H1 (cell line): ENCODE results near the gene B4GALNT3. TPM values are rescaled to one million over a fixed set of nuclear protein-coding genes. Genes with fewer than 3 reads are reported as not detected.

ENCODE experiments used
- CTCF ChIA-PET: fragments of 300-600 bp; sonication (Branson Sonifier 250); formaldehyde crosslinking; loops from one replicate; lab custom pipeline; 2021; ENCODE audit not compliant: partially characterized antibody; lab: Charles Lee
- POLR2A ChIA-PET: fragments of 300-600 bp; sonication (Branson Sonifier 250); formaldehyde crosslinking; loops from one replicate; lab custom pipeline; 2021; ENCODE audit warnings: inconsistent platforms; ENCODE audit not compliant: partially characterized antibody; lab: Charles Lee
- DNase-seq, 2 experiments: peaks; one replicate each; pipeline versions ENCODE4 v3.0.0 to v3.0.0-alpha.2; 2010 to 2022; ENCODE audit warnings: low spot score in 2 of 2, low read depth in 1 of 2, mixed read lengths in 1 of 2
- FAIRE-seq: peaks from 2 replicates; lab custom pipeline; 2011; peaks lifted over from hg19 to GRCh38; lab: Jason Lieb, UNC
- H2AFZ ChIP-seq: 2 replicates; pipeline ENCODE4 v1.8.1; 2012; ENCODE audit warnings: low read length, inconsistent platforms
- H2AK5ac ChIP-seq: 2 replicates; pipeline ENCODE4 v1.6.1; 2013; ENCODE audit warnings: low read depth, low read length
- H2BK120ac ChIP-seq: replicated peaks from 2 replicates; pipeline ENCODE3; 2013; ENCODE audit warnings: low read depth, low read length, inconsistent platforms
- H2BK12ac ChIP-seq: 2 replicates; pipeline ENCODE4 v1.6.1; 2013; ENCODE audit warnings: low read depth, low read length
- H2BK15ac ChIP-seq: 2 replicates; pipeline ENCODE4 v1.6.1; 2013; ENCODE audit warnings: low read length
- H2BK20ac ChIP-seq: 2 replicates; pipeline ENCODE4 v1.6.1; 2013; ENCODE audit warnings: low read length
- H2BK5ac ChIP-seq: 2 replicates; pipeline ENCODE4 v1.6.1; 2013; ENCODE audit warnings: low read depth, low read length
- H3K14ac ChIP-seq: 2 replicates; pipeline ENCODE4 v1.6.1; 2013; ENCODE audit warnings: inconsistent platforms; ENCODE audit not compliant: insufficient read length
- H3K18ac ChIP-seq: 2 replicates; pipeline ENCODE4 v1.6.1; 2013; ENCODE audit warnings: low read length; ENCODE audit errors: extremely low read depth
- H3K23ac ChIP-seq: 2 replicates; pipeline ENCODE4 v1.6.1; 2013; ENCODE audit warnings: inconsistent platforms; ENCODE audit not compliant: insufficient read length
- H3K23me2 ChIP-seq: 2 replicates; pipeline ENCODE4 v1.6.1; 2013; ENCODE audit warnings: low read depth, low read length
- H3K27ac ChIP-seq: 2 replicates; pipeline ENCODE4 v1.6.1; 2011; ENCODE audit warnings: low read depth, low read length, inconsistent platforms
- H3K27me3 ChIP-seq, 4 experiments: replicated peaks in 1 of 4; 1 replicate in 1 of 4; 2 replicates in 3 of 4; pipeline versions ENCODE4 v1.6.1 to v1.8.1; 2011 to 2013; ENCODE audit warnings: low read length in 3 of 4, mild to moderate bottlenecking in 3 of 4, inconsistent platforms in 2 of 4, mixed read lengths in 2 of 4, moderate library complexity in 1 of 4; ENCODE audit not compliant: control insufficient read depth in 3 of 4, insufficient read depth in 3 of 4; ENCODE audit errors: extremely low read depth in 1 of 4
- H3K36me3 ChIP-seq, 4 experiments: 2 replicates each; pipeline versions ENCODE4 v1.6.1 to v1.8.1; 2011 to 2013; ENCODE audit warnings: mild to moderate bottlenecking in 4 of 4, low read length in 3 of 4, moderate library complexity in 2 of 4, control low read depth in 1 of 4, inconsistent platforms in 1 of 4; ENCODE audit not compliant: insufficient read depth in 4 of 4, control insufficient read depth in 2 of 4
- H3K4ac ChIP-seq: replicated peaks from 2 replicates; pipeline ENCODE3; 2013; ENCODE audit warnings: low read length, low read depth, mixed read lengths, inconsistent platforms; ENCODE audit not compliant: insufficient read length
- H3K4me1 ChIP-seq, 4 experiments: replicated peaks in 1 of 4; 1 replicate in 1 of 4; 2 replicates in 3 of 4; pipeline versions ENCODE4 v1.6.1 to v1.8.1; 2011 to 2013; ENCODE audit warnings: low read length in 3 of 4, inconsistent platforms in 2 of 4, mixed read lengths in 1 of 4; ENCODE audit not compliant: insufficient read depth in 4 of 4, control insufficient read depth in 3 of 4
- H3K4me2 ChIP-seq, 2 experiments: 2 replicates each; pipeline versions ENCODE4 v1.6.1 to v1.8.1; 2011 to 2013; ENCODE audit warnings: low read depth in 2 of 2, low read length in 2 of 2, control low read depth in 1 of 2, inconsistent platforms in 1 of 2, mild to moderate bottlenecking in 1 of 2; ENCODE audit not compliant: insufficient read depth in 1 of 2
- H3K4me3 ChIP-seq, 4 experiments: fragments of 200-600, 300-600 bp in 1 of 4; sonication (generic), shearing (Covaris generic), sonication (Bioruptor Twin) in 1 of 4; 2 replicates each; pipeline versions ENCODE4 v1.5.1 to v1.8.1; 2011 to 2016; ENCODE audit warnings: low read length in 4 of 4, low read depth in 3 of 4, control low read depth in 2 of 4, inconsistent platforms in 2 of 4, mild to moderate bottlenecking in 2 of 4, mixed read lengths in 1 of 4, moderate library complexity in 1 of 4; ENCODE audit not compliant: insufficient read depth in 2 of 4; ENCODE audit errors: extremely low read depth in 1 of 4
- H3K56ac ChIP-seq: replicated peaks from 2 replicates; pipeline ENCODE3; 2013; ENCODE audit warnings: low read depth, mild to moderate bottlenecking, mixed read lengths, low read length, inconsistent platforms; ENCODE audit not compliant: insufficient read length
- H3K79me1 ChIP-seq: 2 replicates; pipeline ENCODE4 v1.6.1; 2013; ENCODE audit warnings: low read depth, low read length, control low read depth
- H3K79me2 ChIP-seq, 2 experiments: 2 replicates each; pipeline versions ENCODE4 v1.6.1 to v1.8.1; 2012 to 2013; ENCODE audit warnings: low read length in 2 of 2, mild to moderate bottlenecking in 2 of 2, inconsistent platforms in 1 of 2; ENCODE audit not compliant: insufficient read depth in 2 of 2, control insufficient read depth in 1 of 2
- H3K9ac ChIP-seq, 4 experiments: replicated peaks in 1 of 4; 1 replicate in 1 of 4; 2 replicates in 3 of 4; pipeline versions ENCODE4 v1.6.1 to v1.8.1; 2011 to 2013; ENCODE audit warnings: low read depth in 3 of 4, low read length in 3 of 4, control low read depth in 2 of 4, mild to moderate bottlenecking in 2 of 4, moderate library complexity in 2 of 4, inconsistent platforms in 1 of 4; ENCODE audit errors: extremely low read depth in 1 of 4
- H3K9me3 ChIP-seq, 2 experiments: 2 replicates each; pipeline versions ENCODE4 v1.6.1 to v1.8.1; 2012 to 2013; ENCODE audit warnings: mild to moderate bottlenecking in 2 of 2, moderate library complexity in 2 of 2, control low read depth in 1 of 2, inconsistent platforms in 1 of 2, low read depth in 1 of 2, low read length in 1 of 2, mixed read lengths in 1 of 2; ENCODE audit not compliant: insufficient read depth in 2 of 2
- H4K20me1 ChIP-seq, 2 experiments: replicated peaks in 1 of 2; 2 replicates each; pipeline versions ENCODE3 to v1.8.1; 2011 to 2013; ENCODE audit warnings: inconsistent platforms in 2 of 2, low read length in 2 of 2, mild to moderate bottlenecking in 1 of 2; ENCODE audit not compliant: insufficient read depth in 2 of 2, control insufficient read depth in 1 of 2
- H4K5ac ChIP-seq: 2 replicates; pipeline ENCODE4 v1.6.1; 2013; ENCODE audit warnings: low read length, low read depth, mixed read lengths, inconsistent platforms; ENCODE audit not compliant: insufficient read length
- H4K8ac ChIP-seq: 2 replicates; pipeline ENCODE4 v1.8.0; 2013; ENCODE audit warnings: mild to moderate bottlenecking, moderate library complexity, low read length, inconsistent platforms; ENCODE audit not compliant: insufficient read depth; ENCODE audit errors: extremely low read depth
- H4K91ac ChIP-seq: replicated peaks from 2 replicates; pipeline ENCODE3; 2013; ENCODE audit warnings: low read length, mixed read lengths, inconsistent platforms; ENCODE audit not compliant: insufficient read length
- BRCA1 ChIP-seq: IDR thresholded peaks from 2 replicates; pipeline ENCODE4 v1.6.1; 2012; ENCODE audit warnings: low read depth, low read length, improper control_type of control experiment
- CBX5 ChIP-seq: fragments of 300-800, 300-1000 bp; sonication (generic); IDR thresholded peaks from 2 replicates; pipeline ENCODE4 v1.7.1; 2016; ENCODE audit warnings: antibody characterized with exemption, low read length, low read depth
- CBX8 ChIP-seq: fragments of 300-800, 300-1000 bp; sonication (generic); IDR thresholded peaks from 2 replicates; pipeline ENCODE4 v1.7.1; 2016; ENCODE audit warnings: low read depth, low read length, borderline replicate concordance
- CTBP2 ChIP-seq: IDR thresholded peaks from 2 replicates; pipeline ENCODE4 v1.7.0; 2011; ENCODE audit warnings: borderline replicate concordance, mild to moderate bottlenecking, moderate library complexity, mixed read lengths, low read length; ENCODE audit not compliant: insufficient read depth, insufficient read length
- whole genome bisulfite sequencing, 2 experiments: shearing (Covaris generic) in 1 of 2; methylation state at CpG; one replicate each; pipeline versions ENCODE4 v1.1.6 to v1.1.7; 2013 to 2015; ENCODE audit warnings: low lambda C conversion rate in 2 of 2, mixed read lengths in 2 of 2, inconsistent platforms in 1 of 2, low coverage in 1 of 2, missing lambda C conversion rate in 1 of 2; ENCODE audit not compliant: insufficient replicate concordance in 2 of 2, insufficient coverage in 1 of 2, insufficient read length in 1 of 2; ENCODE audit errors: extremely low coverage in 1 of 2, missing lambda C conversion rate in 1 of 2; 5-methylcytosine and 5-hydroxymethylcytosine counted together
- polyA plus RNA-seq, 7 experiments: library from polyadenylated mRNA; depleted of rRNA in 3 of 7; stranded (reverse) in 5 of 7; unstranded in 2 of 7; fragments of >200 nt in 5 of 7; fragments of 200-250 nt in 2 of 7; gene quantifications; 1 replicate in 5 of 7; 2 replicates in 1 of 7; 4 replicates in 1 of 7; pipeline versions ENCODE4 v1.2.1 to v1.2.3, GENCODE V29; 2011 to 2013; ENCODE audit warnings: missing spikeins in 2 of 7, mixed read lengths in 2 of 7
- total RNA-seq: library from RNA; stranded (reverse); fragmentation: NEBNext Ultra II Directional; extraction: Animal tissue kit (Norgen Biotek cat#: 25700); gene quantifications from 2 replicates; pipeline ENCODE4 v1.2.1, GENCODE V29; 2021

B4GALNT3 gene
- total and polyA plus RNA-seq, 2 of the 8 experiments (the other 6 are each of a cell fraction or from before 2014, with no cell fraction given), result 12.5 to 20.3 TPM

DNA sequence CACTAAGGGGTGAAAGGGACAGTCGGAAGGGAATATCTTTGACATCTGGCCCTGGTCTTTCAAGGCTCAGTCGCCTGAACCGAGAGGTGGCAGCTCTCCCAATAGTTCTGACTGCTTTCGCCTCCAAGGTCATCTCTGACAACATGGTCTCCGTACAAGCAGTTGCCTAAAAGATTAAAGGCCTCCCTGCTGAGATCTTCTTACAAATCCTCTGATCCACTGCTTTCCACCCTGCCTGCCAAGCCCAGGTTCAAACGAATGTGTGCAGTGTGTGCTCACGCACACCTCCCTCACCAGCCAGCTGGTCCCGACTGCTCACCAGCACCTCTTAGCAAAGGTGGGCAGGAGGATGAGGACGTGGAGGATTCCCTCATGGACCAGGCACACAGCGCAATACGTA is 10.4 kb downstream of the B4GALNT3 start:
- DNase-seq, result no peak

More for the DNA sequence above, 10.4 kb downstream of the B4GALNT3 start:
- WGBS, 2 experiments, result 82% methylated on average over 11 of the region's 11 CpGs; no CpG with 5 or more reads in 1 of the 2 experiments
- Histone ChIP-seq H2AFZ (no peak overlapping the region), H2BK15ac (no peak overlapping the region), H3K9ac (peak overlapping the region in 1 of 4 experiments; percentile 17; a peak in 2 of 7 replicates), H2BK120ac (no peak overlapping the region), H3K18ac (no peak overlapping the region), H3K27me3 (no peaks in the 10 kb centered on the region), H2BK20ac (no peak overlapping the region; the same call in 1 of the 2 replicates), H3K14ac (no peak overlapping the region), H4K91ac (no peak overlapping the region), H3K4me3 (no peak overlapping the region), H3K4me1 (peaks cover 0 to 5% (median 0%) of the 10 kb centered on the region in 4 experiments; a peak in 1 of 7 replicates), H3K36me3 (no peaks in the 10 kb centered on the region), H3K23me2 (no peaks in the 10 kb centered on the region), H2BK12ac (peak overlapping the region; percentile 43; the same call in 1 of the 2 replicates), H3K4ac (no peak overlapping the region), H2AK5ac (no peak overlapping the region), H4K20me1 (peaks cover 0 to 7% of the 10 kb centered on the region in 2 experiments), H4K5ac (no peak overlapping the region), H3K9me3 (no peaks in the 10 kb centered on the region), H3K23ac (no peak overlapping the region), H3K79me1 (peaks cover 4% of the 10 kb centered on the region; the same call in 1 of the 2 replicates), H3K4me2 (no peak overlapping the region), H3K27ac (no peak overlapping the region), H4K8ac (no peak overlapping the region), H3K56ac (no peak overlapping the region), H3K79me2 (no peaks in the 10 kb centered on the region), H2BK5ac (peak overlapping the region; percentile 22; the same call in 1 of the 2 replicates)
- TF ChIP-seq CTBP2 (no peak), CBX5 (no peak), CBX8 (no peak), BRCA1 (no peak)
- ChIA-PET POLR2A (interaction anchor here (1.5 kb wide), 1 partner anchor 10 kb away, joined by 3 read pairs; no protein-coding TSS in a partner anchor), CTCF (interaction anchor here (0.7 to 3.1 kb wide), 3 partner anchors 16 to 70 kb away, joined by 3 to 13 read pairs (median 3); no protein-coding TSS in a partner anchor)
- FAIRE-seq, result no peak
